Heart left ventricle (tissue), 13 donors: ENCODE results near the gene ADIPOQ.

Experiments used
- CTCF ChIP-seq, 12 donors: fragments of 200-600 bp; sonication (generic) in 4 of 12; IDR thresholded peaks; one replicate each; pipeline versions ENCODE4 v1.5.0 to v1.8.0; 2018 to 2022; ENCODE audit warnings: antibody characterized with exemption in 12 of 12, mild to moderate bottlenecking in 5 of 12
- POLR2A ChIP-seq, 2 donors: fragments of 450-650 bp; IDR thresholded peaks; one replicate each; pipeline ENCODE4 v1.6.1; 2017; ENCODE audit warnings: antibody characterized with exemption in 2 of 2, mild to moderate bottlenecking in 2 of 2, moderate library complexity in 2 of 2
- donor health status: ischemic (EF 13 %, LVEDD 7.1; RV severe dilation, severe dysfunction).
- donor health status: DM: no; HTN: yes; CAD: no.
- donor health status: DM: no; HTN: no; CAD: no.
- donor health status: ischemic (EF 25% LVEDD 6.9; RV normal size, moderate dysfunction).
- donor health status: ischemic (EF 25% LVEDD 5.7; RV mildly dilated, moderate dysfunction).
- donor health status: ischemic (EF 35%, LVEDD 5.7; RV mildly dilated, moderate dysfunction).
- donor health status: nonischemic (EF 11% LVEDD 7.7; RV severe dilation, severe dysfunction).
- donor health status: DM: yes; HTN: yes; CAD: no.
- donor health status: PGD.
- donor health status: ischemic (EF 29% LVEDD 5.4; RV normal size, mild dysfunction).
- donor health status: nonischemic (EF 23%, LVEDD 6.1; RV moderate dilation, normal function).

- TF ChIP-seq CTCF (IDR thresholded peaks at IDR 0.05): no peak
- TF ChIP-seq POLR2A (IDR thresholded peaks at IDR 0.05): no peak
These were observed 54.4 kb downstream of the ADIPOQ start for GRCh38 chr3:186896875-186897274.
